22Rv1 (cell line): ENCODE measurements around the gene C3orf22.

Experiments
- ZFX ChIP-seq: fragments of 450-650 bp; IDR thresholded peaks from 2 replicates; pipeline ENCODE4 v1.6.1; 2017; ENCODE audit warnings: antibody characterized with exemption, borderline replicate concordance
- TF ChIP-seq, protein P1 (sequence below): fragments of 450-650 bp; IDR thresholded peaks from 2 replicates; pipeline ENCODE4 v1.5.1; 2017; ENCODE audit warnings: mild to moderate bottlenecking

DNA sequence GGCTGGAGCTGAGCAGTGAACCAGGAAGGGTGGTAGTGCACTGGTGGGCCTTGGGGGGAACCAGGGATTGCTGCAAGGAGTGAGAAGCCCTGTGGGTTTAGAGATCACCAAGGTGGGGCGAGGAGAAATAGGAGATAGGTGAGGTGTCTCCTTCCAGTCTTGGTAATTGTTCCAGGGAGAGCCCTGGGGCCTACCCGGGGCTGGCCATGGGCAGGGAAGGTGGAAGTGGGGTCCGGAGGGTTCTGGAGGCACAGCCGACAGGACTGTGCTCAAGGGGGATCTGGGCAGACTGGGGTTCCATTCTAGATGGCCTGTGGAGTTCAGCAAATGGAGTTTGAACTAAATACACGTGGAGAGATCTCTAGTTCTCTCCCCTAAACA lies 30.3 kb downstream of the C3orf22 start:
- TF ChIP-seq, protein P1, sequence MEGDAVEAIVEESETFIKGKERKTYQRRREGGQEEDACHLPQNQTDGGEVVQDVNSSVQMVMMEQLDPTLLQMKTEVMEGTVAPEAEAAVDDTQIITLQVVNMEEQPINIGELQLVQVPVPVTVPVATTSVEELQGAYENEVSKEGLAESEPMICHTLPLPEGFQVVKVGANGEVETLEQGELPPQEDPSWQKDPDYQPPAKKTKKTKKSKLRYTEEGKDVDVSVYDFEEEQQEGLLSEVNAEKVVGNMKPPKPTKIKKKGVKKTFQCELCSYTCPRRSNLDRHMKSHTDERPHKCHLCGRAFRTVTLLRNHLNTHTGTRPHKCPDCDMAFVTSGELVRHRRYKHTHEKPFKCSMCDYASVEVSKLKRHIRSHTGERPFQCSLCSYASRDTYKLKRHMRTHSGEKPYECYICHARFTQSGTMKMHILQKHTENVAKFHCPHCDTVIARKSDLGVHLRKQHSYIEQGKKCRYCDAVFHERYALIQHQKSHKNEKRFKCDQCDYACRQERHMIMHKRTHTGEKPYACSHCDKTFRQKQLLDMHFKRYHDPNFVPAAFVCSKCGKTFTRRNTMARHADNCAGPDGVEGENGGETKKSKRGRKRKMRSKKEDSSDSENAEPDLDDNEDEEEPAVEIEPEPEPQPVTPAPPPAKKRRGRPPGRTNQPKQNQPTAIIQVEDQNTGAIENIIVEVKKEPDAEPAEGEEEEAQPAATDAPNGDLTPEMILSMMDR: no peak
- no peak for TF ChIP-seq ZFX
